ENCODE data around the gene RETN.

The RETN gene

GRCh38 chr19:7709932-7710460 is 41.1 kb downstream of the RETN start:
- no peak for DNase-seq

GRCh38 chr19:7710616-7711015 is 41.8 kb downstream of the RETN start:
- DNase-seq = no peak

GRCh38 chr19:7715671-7716070 is 46.8 kb downstream of the RETN start:
- no peak for DNase-seq

GRCh38 chr19:7716762-7717161 is 47.9 kb downstream of the RETN start:
- DNase-seq = no peak

GRCh38 chr19:7718668-7719067 is 49.8 kb downstream of the RETN start:
- DNase-seq = no peak

All from activated T-cell treated with anti-CD3 and anti-CD28 coated beads for 4 hours (primary cell).